Endometrial microvascular endothelial cells (primary cell): Measurements from ENCODE around the gene ARHGAP18. TPM values are rescaled to one million over a fixed set of nuclear protein-coding genes. Genes with fewer than 3 reads are reported as not detected.

Source experiments
- in situ Hi-C: cut with HindIII; loops from 2 replicates; pipeline ENCODE4 v1.10.0; 2017; ENCODE audit warnings: low sequenced_read_pairs, low pct_unique_long_range_greater_than_20kb; ENCODE audit errors: inconsistent ontology term
- total RNA-seq: library from RNA; depleted of rRNA; stranded (reverse); fragments of >200 nt; gene quantifications from one replicate; pipeline ENCODE4 v1.2.3, GENCODE V29; 2015; ENCODE audit errors: inconsistent ontology term

ARHGAP18 gene
- total RNA-seq, 1 donor from 2014 or later, result 81.6 TPM

GRCh38 chr6:129730477-129731165, 20.6 kb upstream of the ARHGAP18 start:
- in situ Hi-C loops, result no loop called here

- in situ Hi-C loops, result no loop called here
Measured at GRCh38 chr6:129726650-129727049, 16.7 kb upstream of the ARHGAP18 start.

- in situ Hi-C loops, result no loop called here
Measured at GRCh38 chr6:129725341-129725740, 15.4 kb upstream of the ARHGAP18 start.

- in situ Hi-C loops, result no loop called here
Measured at GRCh38 chr6:129719692-129720091, 9.7 kb upstream of the ARHGAP18 start.

GRCh38 chr6:129717277-129717676, 7.3 kb upstream of the ARHGAP18 start:
- in situ Hi-C loops, result no loop called here

GRCh38 chr6:129713806-129714333, 3.9 kb upstream of the ARHGAP18 start:
- in situ Hi-C loops, result no loop called here

GRCh38 chr6:129711271-129711631, 1.3 kb upstream of the ARHGAP18 start:
- in situ Hi-C loops, result no loop called here

GRCh38 chr6:129710450-129711270, 683 bp upstream of the ARHGAP18 start:
- in situ Hi-C loops, result no loop called here

- in situ Hi-C loops, result no loop called here
Measured at GRCh38 chr6:129709196-129709768, 695 bp downstream of the ARHGAP18 start.

GRCh38 chr6:129708496-129709195, 1.3 kb downstream of the ARHGAP18 start:
- in situ Hi-C loops, result no loop called here

GRCh38 chr6:129707882-129708495, 2.0 kb downstream of the ARHGAP18 start:
- in situ Hi-C loops, result no loop called here

- in situ Hi-C loops, result no loop called here
Measured at GRCh38 chr6:129707028-129707427, 2.9 kb downstream of the ARHGAP18 start.

GRCh38 chr6:129705212-129705611, 4.8 kb downstream of the ARHGAP18 start:
- in situ Hi-C loops, result no loop called here

- in situ Hi-C loops, result no loop called here
Measured at GRCh38 chr6:129704708-129705107, 5.3 kb downstream of the ARHGAP18 start.

- in situ Hi-C loops, result no loop called here
Measured at GRCh38 chr6:129701721-129702455, 8.1 kb downstream of the ARHGAP18 start.

- in situ Hi-C loops, result no loop called here
Measured at GRCh38 chr6:129700666-129701065, 9.3 kb downstream of the ARHGAP18 start.

GRCh38 chr6:129699659-129700058, 10.3 kb downstream of the ARHGAP18 start:
- in situ Hi-C loops, result no loop called here

GRCh38 chr6:129698430-129698829, 11.5 kb downstream of the ARHGAP18 start:
- in situ Hi-C loops, result no loop called here
